NCI-H526 (cell line): ENCODE results near the gene GLTP.
A peak's percentile ranks its signal among the peaks of the same experiment; 100 is the strongest.

ENCODE experiments used
- DNase-seq, 2 experiments: peaks; one replicate each; lab custom pipeline; 2025; lab: John Stamatoyannopoulos, UW

GLTP gene

GRCh38 chr12:109820816-109821381 lies 59.4 kb downstream of the GLTP start:
- DNase-seq: peak; percentile 11 to 59

GRCh38 chr12:109818905-109819500 lies 61.3 kb downstream of the GLTP start:
- no peak for DNase-seq

- no peak for DNase-seq
Measured at GRCh38 chr12:109818253-109818652, 62.1 kb downstream of the GLTP start.

GRCh38 chr12:109817627-109818231 lies 62.6 kb downstream of the GLTP start:
- DNase-seq: no peak

- DNase-seq: no peak
Measured at GRCh38 chr12:109816870-109817269, 63.5 kb downstream of the GLTP start.

GRCh38 chr12:109815757-109816617 lies 64.4 kb downstream of the GLTP start:
- DNase-seq: no peak

- DNase-seq: no peak
Measured at GRCh38 chr12:109815225-109815624, 65.1 kb downstream of the GLTP start.

GRCh38 chr12:109814600-109815150 lies 65.7 kb downstream of the GLTP start:
- DNase-seq: no peak

GRCh38 chr12:109813810-109814416 lies 66.4 kb downstream of the GLTP start:
- no peak for DNase-seq

GRCh38 chr12:109811624-109811995 lies 68.7 kb downstream of the GLTP start:
- DNase-seq: no peak

- no peak for DNase-seq
Measured at GRCh38 chr12:109810954-109811623, 69.3 kb downstream of the GLTP start.

GRCh38 chr12:109808876-109809646 lies 71.3 kb downstream of the GLTP start:
- DNase-seq: no peak

GRCh38 chr12:109807954-109808643 lies 72.2 kb downstream of the GLTP start:
- no peak for DNase-seq

GRCh38 chr12:109804820-109805761 lies 75.2 kb downstream of the GLTP start:
- peak; percentile 16 to 70 for DNase-seq

- no peak for DNase-seq
Measured at GRCh38 chr12:109803678-109804077, 76.7 kb downstream of the GLTP start.

GRCh38 chr12:109802828-109803227 lies 77.5 kb downstream of the GLTP start:
- no peak for DNase-seq
